K562 (cell line): ENCODE measurements around the gene PLEKHM1. TPM values are rescaled to one million over a fixed set of nuclear protein-coding genes. Genes with fewer than 3 reads are reported as not detected.

Experiments used
- ATAC-seq: fragments of 200-7000 bp; cut with Tn5 transposase; 3 replicates; pipeline ENCODE4 v1.9.1; 2020; ENCODE audit warnings: moderate library complexity
- BruUV-seq: library from RNA; stranded (reverse); fragments of 400-500 nt; replicated peaks from 2 replicates; lab custom pipeline; 2021; lab: Mats Ljungman, UMichigan
- CTCF ChIA-PET: fragments of 300-600 bp; formaldehyde crosslinking; extraction: SDS; loops from one replicate; lab custom pipeline; 2021; ENCODE audit warnings: low intra/inter-chr PET ratio; lab: Yijun Ruan, JAX
- POLR2A ChIA-PET: fragments of 300-600, 350-650 bp; sonication (Branson Sonifier 250); formaldehyde crosslinking; extraction: SDS; loops from one replicate; lab custom pipeline; 2021; ENCODE audit warnings: antibody characterized with exemption, inconsistent platforms; lab: Yijun Ruan, JAX
- DNase-seq, 4 experiments: peaks; one replicate each; pipeline versions ENCODE4 v3.0.0 to v3.0.0-alpha.2; 2011 to 2018; ENCODE audit warnings: low spot score in 3 of 4, mixed read lengths in 3 of 4; ENCODE audit errors: extremely low read depth in 1 of 4
- FAIRE-seq: peaks from 2 replicates; lab custom pipeline; 2011; peaks lifted over from hg19 to GRCh38; lab: Jason Lieb, UNC
- H2AFZ ChIP-seq: 2 replicates; pipeline ENCODE4 v1.6.0; 2011; ENCODE audit warnings: low read depth, low read length, control low read depth, inconsistent platforms
- H3K27ac ChIP-seq: fragments of 200-600 bp; 3 replicates; pipeline ENCODE4 v1.8.0; 2011; ENCODE audit warnings: low read depth, mild to moderate bottlenecking, control low read depth, inconsistent platforms, low read length, moderate library complexity, mixed read lengths; ENCODE audit errors: extremely low read depth
- H3K27me3 ChIP-seq, 2 experiments: fragments of 300-600 bp in 1 of 2; 2 replicates in 1 of 2; 3 replicates in 1 of 2; pipeline versions ENCODE4 v1.6.0 to v1.8.0; 2011; ENCODE audit warnings: inconsistent platforms in 2 of 2, low read length in 2 of 2, mild to moderate bottlenecking in 1 of 2, mixed read lengths in 1 of 2, moderate library complexity in 1 of 2; ENCODE audit not compliant: control insufficient read depth in 2 of 2, insufficient read depth in 2 of 2
- H3K36me3 ChIP-seq: fragments of 300-600 bp; 3 replicates; pipeline ENCODE4 v1.8.0; 2011; ENCODE audit warnings: mild to moderate bottlenecking, low read length, inconsistent platforms; ENCODE audit not compliant: control insufficient read depth, insufficient read depth
- H3K4me1 ChIP-seq, 2 experiments: fragments of 200-600 bp in 1 of 2; replicated peaks in 1 of 2; 2 replicates in 1 of 2; 3 replicates in 1 of 2; pipeline versions ENCODE4 v1.5.1 to v1.8.0; 2011; ENCODE audit warnings: inconsistent platforms in 2 of 2, low read length in 2 of 2, mild to moderate bottlenecking in 1 of 2, mixed read lengths in 1 of 2, moderate library complexity in 1 of 2; ENCODE audit not compliant: control insufficient read depth in 2 of 2, insufficient read depth in 2 of 2
- H3K4me2 ChIP-seq: 2 replicates; pipeline ENCODE4 v1.6.1; 2011; ENCODE audit warnings: low read length, control low read depth, inconsistent platforms, mixed read lengths; ENCODE audit not compliant: insufficient read depth
- H3K4me3 ChIP-seq: fragments of 200-600 bp; sonication (generic), shearing (Covaris generic); 2 replicates; pipeline ENCODE4 v1.5.1; 2016; ENCODE audit warnings: control low read depth, inconsistent platforms
- H3K79me2 ChIP-seq: fragments of 200-600 bp; 3 replicates; pipeline ENCODE4 v1.8.0; 2011; ENCODE audit warnings: low read length, inconsistent platforms; ENCODE audit not compliant: control insufficient read depth, insufficient read depth
- H3K9ac ChIP-seq, 2 experiments: 2 replicates each; pipeline versions ENCODE4 v1.6.0 to v1.6.1; 2011; ENCODE audit warnings: low read depth in 2 of 2, low read length in 2 of 2, control low read depth in 1 of 2, inconsistent platforms in 1 of 2, mild to moderate bottlenecking in 1 of 2, mixed read lengths in 1 of 2; ENCODE audit not compliant: insufficient read depth in 1 of 2
- H3K9me1 ChIP-seq: one replicate; pipeline ENCODE4 v1.6.0; 2011; ENCODE audit warnings: inconsistent platforms, mild to moderate bottlenecking, low read length, moderate library complexity; ENCODE audit not compliant: control insufficient read depth, insufficient read depth
- H3K9me3 ChIP-seq: replicated peaks from 2 replicates; pipeline ENCODE4 v1.5.1; 2011; ENCODE audit warnings: low read depth, low read length, inconsistent platforms; ENCODE audit not compliant: control insufficient read depth, insufficient read depth
- H4K20me1 ChIP-seq: replicated peaks from 2 replicates; pipeline ENCODE4 v1.6.1; 2011; ENCODE audit warnings: low read length, inconsistent platforms, mixed read lengths; ENCODE audit not compliant: control insufficient read depth, insufficient read depth
- CREM ChIP-seq: IDR thresholded peaks from 2 replicates; pipeline ENCODE4 v1.6.1; 2014; ENCODE audit warnings: antibody characterized with exemption, low read depth
- MAFK ChIP-seq: IDR thresholded peaks from 2 replicates; pipeline ENCODE4 v1.6.1; 2011; ENCODE audit warnings: low read length, improper control_type of control experiment
- NELFE ChIP-seq: IDR thresholded peaks from 2 replicates; pipeline ENCODE4 v1.6.1; 2011; ENCODE audit warnings: mild to moderate bottlenecking; ENCODE audit not compliant: insufficient read depth, insufficient read length
- SAFB ChIP-seq: fragments of 200-400 bp; formaldehyde crosslinking; IDR thresholded peaks from 2 replicates; pipeline ENCODE4 v1.6.1; 2017; ENCODE audit warnings: low read depth, low read length, borderline replicate concordance
- THAP12 ChIP-seq: fragments of 250-450 bp; sonication (Bioruptor Pico); IDR thresholded peaks from 2 replicates; pipeline ENCODE4 v1.9.0; 2021; ENCODE audit warnings: mild to moderate bottlenecking, inconsistent platforms
- WGBS: fragments of 100-300 bp; shearing (Covaris generic); methylation state at CpG from one replicate; pipeline ENCODE4 v1.1.6; 2016; ENCODE audit warnings: low coverage, mixed read lengths; ENCODE audit not compliant: insufficient coverage; ENCODE audit errors: missing lambda C conversion rate; 5-methylcytosine and 5-hydroxymethylcytosine counted together
- in situ Hi-C: fragments of 300-500 bp; cut with MboI; formaldehyde crosslinking; loops from 4 replicates; pipeline ENCODE4 v1.15.0; 2018; ENCODE audit warnings: inconsistent platforms, mixed read lengths
- intact Hi-C: fragments of 100-400 bp; cut with micrococcal nuclease; formaldehyde crosslinking; loops from 2 replicates; pipeline ENCODE4 v1.14.2; 2022
- polyA plus RNA-seq, 8 experiments: library from polyadenylated mRNA; depleted of rRNA in 4 of 8; stranded (reverse) in 5 of 8; unstranded in 3 of 8; fragments of >200 nt; fragmentation: Nextera tagmentation in 2 of 8; fragmentation: Illumina TruSeq in 1 of 8; extraction: Ambion mirVana in 2 of 8; extraction: Trizol in 1 of 8; gene quantifications; 2 replicates each; pipeline versions ENCODE4 v1.2.1 to v1.2.3, GENCODE V29; 2011 to 2014; ENCODE audit warnings: inconsistent platforms in 1 of 8, missing spikeins in 1 of 8
- total RNA-seq, 7 experiments: library from RNA; depleted of rRNA in 6 of 7; stranded (reverse); fragments of >200 nt in 6 of 7; fragmentation: Illumina TruSeq in 2 of 7; extraction: Trizol in 2 of 7; gene quantifications; 2 replicates each; pipeline versions ENCODE4 v1.2.1 to v1.2.3, GENCODE V29; 2011 to 2021; ENCODE audit warnings: low replicate concordance in 1 of 7

Gene PLEKHM1
- total and polyA plus RNA-seq, 9 of the 15 experiments (the other 6 are each of a cell fraction or from before 2014, with no cell fraction given) = 0.13 to 23.3 (median 5.7) TPM

DNA sequence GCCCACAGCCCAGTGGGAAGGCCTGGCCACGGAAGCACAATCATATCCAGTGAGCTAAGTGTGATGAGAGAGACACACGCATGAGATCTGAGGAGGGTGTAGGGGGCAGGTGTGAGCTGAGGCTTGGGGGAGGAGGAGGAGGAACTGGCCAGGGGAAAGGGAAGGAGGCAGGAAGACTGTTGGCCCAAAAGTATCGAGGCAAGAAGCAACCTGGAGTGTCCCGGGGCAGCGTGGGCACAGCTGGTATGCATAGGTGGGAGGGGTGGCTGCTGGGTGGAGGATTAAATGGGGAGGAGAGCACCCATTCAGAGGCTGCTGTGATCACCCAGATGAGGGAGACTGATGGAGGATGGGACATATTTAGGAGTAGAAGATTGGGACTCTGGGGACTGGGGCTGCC is 99.2 kb downstream of the PLEKHM1 start:
- H3K79me2 ChIP-seq = no peaks in the 10 kb centered on the region
- DNase-seq (no peak), FAIRE-seq (no peak), ATAC-seq (no peak)
- TF ChIP-seq THAP12 (CRISPR knock-in tag) = no peak
- TF ChIP-seq MAFK = no peak
- no peak for TF ChIP-seq SAFB
- no peak for TF ChIP-seq NELFE
- TF ChIP-seq CREM = no peak
- no peaks in the 10 kb centered on the region for H3K9me3 ChIP-seq
- H3K9ac ChIP-seq = no peak overlapping the region
- no peaks in the 10 kb centered on the region for H3K36me3 ChIP-seq
- no peak overlapping the region for H2AFZ ChIP-seq
- H3K9me1 ChIP-seq = no peaks in the 10 kb centered on the region
- H3K4me3 ChIP-seq = no peak overlapping the region
- no peak overlapping the region for H3K4me2 ChIP-seq
- 12% methylated on average over 5 of the region's 5 CpGs for WGBS
- H3K4me1 ChIP-seq = peaks cover 14 to 25% of the 10 kb centered on the region in 2 experiments; a peak in 4 of 5 replicates
- no peak overlapping the region for H3K27ac ChIP-seq
- ChIA-PET POLR2A (interaction anchor here (0.5 to 0.8 kb wide), 2 partner anchors 55 to 114 kb away, joined by 3 to 4 read pairs; no protein-coding TSS in a partner anchor), CTCF (no interaction called here)
- H4K20me1 ChIP-seq = no peaks in the 10 kb centered on the region; the same call in none of the 2 replicates
- intact Hi-C loops (loop anchor here (10.0 kb wide), 1 partner anchor 464 kb away; no protein-coding TSS in a partner anchor), in situ Hi-C loops (no loop called here)
- H3K27me3 ChIP-seq = peaks cover 0 to 11% of the 10 kb centered on the region in 2 experiments; a peak in 3 of 5 replicates
- BruUV-seq = no TSS peak
